Stomach (tissue), 9 donors: ENCODE measurements around the gene ZPBP2. TPM values are rescaled to one million over a fixed set of nuclear protein-coding genes. Genes with fewer than 3 reads are reported as not detected.
"Not testable (repeated sequence)": the region's sequence is repeated elsewhere in the genome, so short reads cannot be mapped to it uniquely, and the experiment has no call there.

Source experiments
- DNase-seq, 2 donors: peaks; one replicate each; pipeline versions ENCODE4 v3.0.0 to v3.0.0-alpha.2; 2013 to 2019
- H3K27ac ChIP-seq, 5 donors: fragments of 200-600 bp in 4 of 5; sonication (generic) in 4 of 5; one replicate each; pipeline ENCODE4 v1.5.1; 2013 to 2019; ENCODE audit warnings: mild to moderate bottlenecking in 1 of 5, moderate library complexity in 1 of 5
- H3K27me3 ChIP-seq, 3 donors: fragments of 200-600 bp; sonication (generic); one replicate each; pipeline ENCODE4 v1.5.1; 2017 to 2019; ENCODE audit warnings: mixed run types in 1 of 3
- H3K36me3 ChIP-seq, 4 donors: fragments of 200-600 bp; sonication (generic); 1 replicate in 3 of 4; 2 replicates in 1 of 4; pipeline ENCODE4 v1.5.1; 2016 to 2019
- H3K4me1 ChIP-seq, 4 donors: fragments of 200-600 bp; sonication (generic); one replicate each; pipeline ENCODE4 v1.5.1; 2016 to 2019
- H3K4me3 ChIP-seq, 4 donors: fragments of 200-600 bp; sonication (generic) in 3 of 4; one replicate each; pipeline ENCODE4 v1.5.1; 2016 to 2019; ENCODE audit warnings: mild to moderate bottlenecking in 1 of 4
- H3K9me3 ChIP-seq, 4 donors: fragments of 200-600 bp; sonication (generic); one replicate each; pipeline ENCODE4 v1.5.1; 2016 to 2019
- CTCF ChIP-seq, 7 experiments: fragments of 450-650 bp in 4 of 7; fragments of 200-600 bp in 3 of 7; sonication (generic) in 3 of 7; IDR thresholded peaks; one replicate each; pipeline ENCODE4 v1.5.1; 2016 to 2019; ENCODE audit warnings: antibody characterized with exemption in 7 of 7, control low read depth in 2 of 7, mild to moderate bottlenecking in 1 of 7
- EP300 ChIP-seq: sonication (generic); formaldehyde crosslinking; IDR thresholded peaks from one replicate; pipeline ENCODE4 v1.6.1; 2017; ENCODE audit warnings: antibody characterized with exemption
- POLR2A ChIP-seq, 4 donors: fragments of 450-650 bp; IDR thresholded peaks; one replicate each; pipeline ENCODE4 v1.6.1; 2016; ENCODE audit warnings: antibody characterized with exemption in 4 of 4, control low read depth in 2 of 4, mild to moderate bottlenecking in 1 of 4, moderate library complexity in 1 of 4
- POLR2AphosphoS5 ChIP-seq, 3 donors: sonication (generic); formaldehyde crosslinking; IDR thresholded peaks; one replicate each; pipeline ENCODE4 v1.6.1; 2016; ENCODE audit warnings: antibody characterized with exemption in 3 of 3
- WGBS, 5 donors: extraction: QIAGEN DNeasy Blood & Tissue Kit in 3 of 5; methylation state at CpG; one replicate each; pipeline versions ENCODE4 v1.1.5 to v1.1.7; 2013 to 2018; 5-methylcytosine and 5-hydroxymethylcytosine counted together
- intact Hi-C: fragments of 100-400 bp; cut with DNase I; formaldehyde crosslinking; loops from one replicate; pipeline ENCODE4 v1.15.1; 2023; ENCODE audit warnings: low total_unique reads
- polyA plus RNA-seq, 3 donors: library from polyadenylated mRNA; stranded (reverse); fragments of 200-250 nt; gene quantifications; one replicate each; pipeline ENCODE4 v1.2.3, GENCODE V29; 2013
- total RNA-seq, 5 donors: library from RNA; depleted of rRNA; stranded (reverse); fragments of >200 nt; gene quantifications; one replicate each; pipeline versions ENCODE4 v1.1.0 to v1.2.3, GENCODE V29; 2014 to 2016
- donor health status: healthy with polysubstance abuse.
- donor health status: Bipolar disorder and iron deficiency.
- donor health status: healthy.

ZPBP2 gene
- total and polyA plus RNA-seq, 8 donors: not detected

GRCh38 chr17:39898088-39898487, 30.1 kb downstream of the ZPBP2 start:
- Histone ChIP-seq H3K36me3 (peaks cover 0 to 17% (median 2%) of the 10 kb centered on the region in 4 donors), H3K4me1 (no peaks in the 10 kb centered on the region), H3K27ac (no peak overlapping the region), H3K27me3 (peaks cover 0 to 7% (median 0%) of the 10 kb centered on the region in 3 donors), H3K9me3 (no peaks in the 10 kb centered on the region), H3K4me3 (no peak overlapping the region)
- WGBS, 5 donors: 95 to 97% (median 95%) methylated on average over 4 of the region's 4 CpGs
- intact Hi-C loops: no loop called here
- TF ChIP-seq POLR2AphosphoS5 (IDR thresholded peaks at IDR 0.05): no peak
- TF ChIP-seq EP300: no peak
- no peak for TF ChIP-seq CTCF (IDR thresholded peaks at IDR 0.05)
- no peak for TF ChIP-seq POLR2A (IDR thresholded peaks at IDR 0.05)
- no peak for DNase-seq

- DNase-seq: no peak
- peaks cover 0 to 26% (median 3%) of the 10 kb centered on the region in 4 donors for H3K36me3 ChIP-seq
- peaks cover 0 to 3% (median 0%) of the 10 kb centered on the region in 3 donors for H3K27me3 ChIP-seq
- intact Hi-C loops: no loop called here
- no peaks in the 10 kb centered on the region for H3K4me1 ChIP-seq
- H3K27ac ChIP-seq: no peak overlapping the region
- no peaks in the 10 kb centered on the region for H3K9me3 ChIP-seq
- H3K4me3 ChIP-seq: no peak overlapping the region
- TF ChIP-seq POLR2A (IDR thresholded peaks at IDR 0.05): no peak
- no peak for TF ChIP-seq EP300
- no peak for TF ChIP-seq CTCF (IDR thresholded peaks at IDR 0.05)
Measured at GRCh38 chr17:39899215-39899614, 31.2 kb downstream of the ZPBP2 start.

- H3K27me3 ChIP-seq, intact Hi-C loops, H3K4me3 ChIP-seq, H3K4me1 ChIP-seq, DNase-seq, H3K27ac ChIP-seq, H3K9me3 ChIP-seq: not testable (repeated sequence)
- H3K36me3 ChIP-seq: peaks cover 0 to 54% (median 17%) of the 10 kb centered on the region in 4 donors
- 87 to 96% (median 93%) methylated on average over 2 of the region's 2 CpGs for WGBS, 5 donors
Measured at GRCh38 chr17:39902027-39902426, 34.0 kb downstream of the ZPBP2 start.

- H3K9me3 ChIP-seq: no peaks in the 10 kb centered on the region
- WGBS, 5 donors: 87 to 95% (median 93%) methylated on average over 4 of the region's 4 CpGs
- H3K4me3 ChIP-seq: no peak overlapping the region
- no peaks in the 10 kb centered on the region for H3K4me1 ChIP-seq
- H3K27ac ChIP-seq: no peak overlapping the region
- no peak for DNase-seq
- no peaks in the 10 kb centered on the region for H3K27me3 ChIP-seq
- TF ChIP-seq POLR2A (IDR thresholded peaks at IDR 0.05) (no peak), CTCF (IDR thresholded peaks at IDR 0.05) (no peak), POLR2AphosphoS5 (IDR thresholded peaks at IDR 0.05) (no peak), EP300 (no peak)
- H3K36me3 ChIP-seq: peaks cover 0 to 65% (median 21%) of the 10 kb centered on the region in 4 donors
- intact Hi-C loops: no loop called here
Measured at GRCh38 chr17:39903158-39903884, 35.3 kb downstream of the ZPBP2 start.

DNA sequence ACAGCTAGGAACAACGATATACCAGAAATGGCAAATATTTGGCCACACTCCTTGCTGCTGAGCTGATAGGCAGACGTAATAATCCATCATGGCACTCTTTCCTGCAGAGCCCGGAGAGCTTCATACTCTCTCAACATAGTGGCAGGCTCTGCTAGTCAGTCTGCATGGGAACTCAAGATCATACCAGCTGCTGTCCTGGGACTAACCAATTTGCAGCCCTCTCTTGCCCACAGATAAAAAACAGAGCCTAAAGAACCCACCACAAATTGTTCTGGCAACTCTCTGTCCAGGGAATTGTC, 36.9 kb downstream of the ZPBP2 start:
- no peaks in the 10 kb centered on the region for H3K4me1 ChIP-seq
- no peaks in the 10 kb centered on the region for H3K27me3 ChIP-seq
- no peak overlapping the region for H3K4me3 ChIP-seq
- no peaks in the 10 kb centered on the region for H3K9me3 ChIP-seq
- 65 to 80% (median 71%) methylated on average over 2 to 3 of the region's 3 CpGs for WGBS, 5 donors
- peaks cover 4 to 81% (median 36%) of the 10 kb centered on the region in 4 donors for H3K36me3 ChIP-seq
- DNase-seq: no peak
- TF ChIP-seq CTCF (IDR thresholded peaks at IDR 0.05) (no peak), POLR2A (IDR thresholded peaks at IDR 0.05) (no peak), POLR2AphosphoS5 (IDR thresholded peaks at IDR 0.05) (no peak), EP300 (no peak)
- no peak overlapping the region for H3K27ac ChIP-seq
- intact Hi-C loops: no loop called here
